HG02943 (cell line): ENCODE measurements around the gene EVL.
A peak's percentile ranks its signal among the peaks of the same experiment; 100 is the strongest.

Experiments used
- ATAC-seq: cut with Tn5 transposase; IDR thresholded peaks from one replicate; pipeline ENCODE4 v1.9.1; 2021; ENCODE audit warnings: mild to moderate bottlenecking, low read depth, moderate library complexity; ENCODE audit not compliant: unreplicated experiment

EVL gene

DNA sequence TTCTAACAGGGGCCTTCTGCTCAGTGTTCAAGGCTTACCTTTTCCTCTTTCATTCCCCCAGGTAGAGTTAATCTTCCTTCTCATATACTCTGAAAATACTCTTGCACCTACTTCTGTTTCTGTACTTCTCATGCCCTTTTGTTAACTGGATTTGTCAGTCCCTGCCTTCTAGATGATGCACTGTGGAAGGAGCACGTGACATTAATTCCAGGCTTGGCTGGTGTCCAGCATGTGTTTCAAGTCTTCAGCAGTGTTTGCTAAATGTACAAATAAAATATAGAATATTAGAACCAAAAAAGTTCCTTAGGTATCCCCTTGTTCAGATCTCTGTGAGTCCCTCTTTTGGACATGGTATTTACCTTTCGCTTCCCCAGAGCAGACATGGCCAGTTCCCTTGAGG, 27.9 kb upstream of the EVL start:
- no peak for ATAC-seq

DNA sequence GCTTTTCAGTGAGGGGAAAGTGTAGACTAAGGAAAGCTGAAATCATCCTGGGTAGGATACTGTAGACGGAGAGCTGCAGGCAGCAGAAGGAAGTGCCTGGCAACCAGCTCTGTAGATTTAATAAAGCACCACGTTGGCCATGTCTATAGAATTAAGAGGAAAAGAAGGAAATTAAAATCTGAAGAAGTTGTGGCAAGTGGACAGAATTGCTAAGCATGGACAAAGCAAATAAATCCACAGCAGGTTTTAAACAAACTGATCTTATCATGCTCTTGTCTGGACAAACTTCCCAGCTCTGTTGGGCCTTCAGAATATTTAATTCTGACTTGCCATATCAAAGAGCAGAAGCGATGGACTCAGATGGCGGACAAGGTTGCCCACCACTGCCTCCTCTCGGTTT, 27.2 kb upstream of the EVL start:
- ATAC-seq: no peak

DNA sequence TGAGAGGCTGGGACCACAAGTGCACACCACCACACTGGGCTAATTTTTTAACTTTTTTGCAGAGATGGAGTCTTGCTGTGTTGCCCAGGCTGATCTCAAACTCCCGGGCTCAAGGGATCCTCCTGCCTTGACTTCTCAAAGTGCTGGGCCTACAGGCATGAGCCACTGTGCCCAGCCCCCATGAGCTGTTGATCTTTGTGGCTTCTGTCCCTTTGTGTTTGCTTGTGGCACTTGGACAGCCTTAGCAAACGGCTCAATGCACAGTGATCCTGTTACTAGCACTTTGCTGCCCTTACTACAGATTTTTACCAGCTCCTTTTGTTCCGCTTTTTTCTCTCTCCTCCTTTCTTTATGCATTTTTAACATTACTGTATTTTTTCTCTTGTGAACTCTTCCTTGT, 25.3 kb upstream of the EVL start:
- ATAC-seq: no peak

DNA sequence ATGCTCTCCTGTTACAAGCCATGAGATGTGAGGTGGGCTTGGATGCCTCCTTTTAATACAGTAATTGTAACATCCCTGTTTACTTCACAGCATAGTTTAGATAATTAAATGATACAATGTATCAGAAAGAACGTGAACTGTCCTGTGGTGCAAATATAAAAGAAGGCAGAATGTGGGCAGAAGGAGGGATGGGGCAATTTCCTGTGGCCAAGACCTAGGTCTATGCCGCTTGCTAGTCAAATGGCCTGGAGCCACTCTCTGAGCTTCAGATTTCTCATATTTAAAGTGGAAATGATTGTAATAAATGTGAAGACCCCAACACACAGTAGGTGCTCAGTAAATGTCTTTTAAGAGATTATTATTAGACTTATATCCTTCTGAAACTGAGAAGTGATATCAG, 24.0 kb upstream of the EVL start:
- ATAC-seq: no peak

DNA sequence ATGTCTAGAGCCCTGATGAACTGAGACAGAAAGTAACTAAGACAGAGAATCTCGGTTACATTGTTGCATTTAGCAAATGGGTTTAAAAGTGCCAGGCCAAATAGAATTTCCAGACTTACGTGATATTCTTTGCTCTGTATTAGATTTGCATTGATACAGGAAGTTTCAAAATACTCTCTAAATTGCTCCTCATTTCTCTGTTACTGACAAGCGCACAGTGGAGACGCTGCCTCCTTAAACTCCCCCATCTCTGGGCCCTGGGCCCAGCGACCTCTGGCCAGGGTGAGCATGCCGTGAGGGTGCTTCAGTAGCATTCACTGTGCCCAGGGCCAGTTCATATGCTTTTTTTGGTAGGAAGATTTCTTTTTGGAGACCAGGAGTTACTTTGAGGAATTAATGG, 22.9 kb upstream of the EVL start:
- ATAC-seq: no peak

DNA sequence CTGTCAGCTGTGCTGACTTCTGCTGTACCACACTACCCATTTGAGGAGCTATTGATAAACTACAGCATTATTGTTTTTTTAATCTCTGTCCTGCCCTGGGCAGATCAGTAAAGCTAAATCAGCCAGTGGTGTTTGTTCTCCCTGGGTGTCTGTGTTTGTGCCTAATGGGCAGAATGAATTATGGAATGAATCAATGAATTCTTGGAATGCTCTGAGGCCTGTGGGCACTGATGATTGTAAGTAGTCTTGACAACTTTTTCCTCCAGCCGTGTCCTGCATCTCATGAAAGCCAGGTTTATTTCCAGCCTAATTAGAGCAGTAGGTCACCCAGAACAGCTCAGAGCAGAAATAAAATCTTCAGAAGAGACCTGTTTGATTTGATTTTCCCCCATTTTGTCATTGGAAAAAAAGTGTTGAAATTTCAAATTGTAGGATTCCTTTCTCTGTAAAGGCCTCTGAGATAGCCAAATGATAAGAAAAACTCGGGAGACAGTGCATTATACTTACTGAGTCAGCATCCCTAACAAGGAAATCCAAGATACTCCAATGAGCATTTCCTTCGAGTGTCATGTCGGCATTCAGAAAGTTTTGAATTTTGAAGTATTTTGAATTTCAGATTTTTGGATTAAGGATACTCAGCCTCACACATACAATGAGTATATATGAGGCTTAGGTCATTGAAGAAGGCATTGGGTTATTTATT, 19.4 kb upstream of the EVL start:
- no peak for ATAC-seq

DNA sequence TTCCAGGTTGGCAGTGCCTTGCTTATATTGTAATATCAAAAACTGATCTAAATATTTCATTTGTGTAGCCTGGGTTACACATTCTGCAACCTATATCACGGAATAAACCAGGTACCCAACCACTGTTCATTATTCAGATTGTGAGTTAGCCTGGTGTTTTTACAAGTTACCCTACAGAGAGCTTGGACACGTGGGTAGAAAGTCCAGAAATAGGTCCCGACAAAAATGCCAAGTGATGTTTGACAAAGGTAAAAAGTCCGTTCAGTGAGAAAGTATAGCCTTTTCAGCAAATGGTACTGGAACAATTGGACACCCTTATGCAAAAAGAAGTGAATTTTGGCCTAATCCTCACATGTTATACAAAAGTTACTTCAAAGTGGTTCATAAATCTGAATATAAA, 17.6 kb upstream of the EVL start:
- ATAC-seq: no peak

DNA sequence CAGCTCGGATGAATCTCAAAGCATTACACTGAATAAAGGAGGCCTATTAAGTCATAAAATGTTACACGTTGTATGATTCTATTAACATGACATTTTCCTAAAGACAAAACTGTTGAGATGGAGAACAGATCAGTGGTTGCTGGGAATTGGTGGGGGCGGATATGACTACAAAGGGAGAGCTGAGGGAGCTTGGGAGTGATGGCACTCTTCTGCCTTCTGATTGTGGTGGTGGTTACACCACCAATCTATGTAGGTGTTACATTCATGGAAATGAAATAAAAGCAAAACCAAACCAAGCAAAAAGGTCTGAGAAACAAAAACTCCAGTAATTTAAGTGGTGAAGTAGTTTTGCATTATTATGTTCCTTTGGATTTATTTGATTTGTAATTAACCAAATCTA, 16.4 kb upstream of the EVL start:
- no peak for ATAC-seq

DNA sequence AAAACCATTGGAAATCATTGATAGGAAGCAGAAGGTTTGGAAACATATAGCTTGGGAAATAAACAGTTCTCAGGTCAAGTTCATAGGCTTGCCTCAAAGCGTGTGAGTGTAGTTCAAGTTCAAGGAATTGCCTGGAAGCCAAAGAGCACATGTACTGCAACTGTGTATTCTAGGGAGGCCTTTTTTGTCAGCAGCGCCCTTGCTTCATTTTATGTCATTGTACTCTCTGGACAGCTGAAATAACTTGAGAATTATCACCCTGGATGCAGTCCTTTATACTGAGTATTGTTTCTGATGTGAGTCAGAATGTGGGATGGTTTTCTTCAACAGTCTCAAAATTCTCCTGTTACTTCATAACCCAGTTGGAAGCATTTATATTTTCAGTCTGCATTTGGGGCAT, 16.0 kb upstream of the EVL start:
- no peak for ATAC-seq

DNA sequence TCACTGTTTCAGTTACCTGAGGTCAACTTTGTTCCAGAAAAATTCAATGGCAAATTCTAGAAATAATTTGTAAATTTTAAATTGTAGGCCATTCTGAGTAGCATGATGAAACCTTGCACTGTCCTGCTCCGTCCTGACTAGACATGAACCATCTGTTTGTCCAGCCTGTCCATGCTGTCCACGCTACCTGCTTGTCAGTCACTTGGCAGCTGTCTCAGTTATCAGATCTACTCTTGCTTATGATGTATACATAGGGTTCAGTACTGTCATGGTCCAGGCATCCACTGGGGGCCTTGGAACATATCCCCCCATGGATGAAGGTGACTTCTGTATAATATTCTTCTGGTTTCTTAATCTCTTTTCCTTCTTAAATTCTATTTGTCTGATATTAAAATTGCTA, 14.1 kb upstream of the EVL start:
- no peak for ATAC-seq

DNA sequence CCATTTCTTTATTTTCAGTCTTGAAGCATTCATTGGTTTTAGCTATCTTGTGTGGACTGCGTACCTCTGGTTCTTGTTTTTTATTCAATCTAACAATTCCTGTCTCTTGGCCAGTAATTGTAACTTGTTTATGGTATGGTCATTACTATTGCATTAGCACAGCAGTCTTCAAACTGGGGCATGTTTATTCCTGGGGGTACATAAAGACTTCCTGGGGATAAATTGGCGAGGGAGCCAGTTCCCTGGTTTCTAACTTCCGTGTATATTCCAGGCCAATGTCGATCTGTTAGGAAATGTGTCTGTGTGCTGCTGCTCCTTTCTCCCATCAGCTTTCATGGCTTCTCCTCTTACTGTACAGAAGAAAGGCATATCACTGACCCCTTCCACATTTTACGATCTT, 13.7 kb upstream of the EVL start:
- no peak for ATAC-seq

DNA sequence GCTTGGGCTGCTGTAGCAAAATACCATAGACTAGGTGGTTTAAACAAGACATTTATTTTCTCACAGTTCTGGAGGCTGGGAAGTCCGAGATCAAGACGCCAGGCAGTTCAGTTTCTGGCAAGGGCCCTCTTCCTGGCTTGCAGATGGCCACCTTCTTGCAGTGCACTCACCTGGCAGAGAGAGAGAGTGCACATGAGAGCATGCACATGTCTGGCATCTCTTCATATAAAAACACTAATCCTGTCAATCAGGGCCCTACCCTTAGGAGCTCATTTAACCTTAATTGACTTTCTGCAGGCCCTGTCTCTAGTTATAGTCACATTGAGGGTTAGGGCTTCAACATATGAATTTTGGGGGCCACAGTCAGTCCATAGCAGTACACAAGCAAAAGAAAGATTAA, 12.4 kb upstream of the EVL start:
- no peak for ATAC-seq

DNA sequence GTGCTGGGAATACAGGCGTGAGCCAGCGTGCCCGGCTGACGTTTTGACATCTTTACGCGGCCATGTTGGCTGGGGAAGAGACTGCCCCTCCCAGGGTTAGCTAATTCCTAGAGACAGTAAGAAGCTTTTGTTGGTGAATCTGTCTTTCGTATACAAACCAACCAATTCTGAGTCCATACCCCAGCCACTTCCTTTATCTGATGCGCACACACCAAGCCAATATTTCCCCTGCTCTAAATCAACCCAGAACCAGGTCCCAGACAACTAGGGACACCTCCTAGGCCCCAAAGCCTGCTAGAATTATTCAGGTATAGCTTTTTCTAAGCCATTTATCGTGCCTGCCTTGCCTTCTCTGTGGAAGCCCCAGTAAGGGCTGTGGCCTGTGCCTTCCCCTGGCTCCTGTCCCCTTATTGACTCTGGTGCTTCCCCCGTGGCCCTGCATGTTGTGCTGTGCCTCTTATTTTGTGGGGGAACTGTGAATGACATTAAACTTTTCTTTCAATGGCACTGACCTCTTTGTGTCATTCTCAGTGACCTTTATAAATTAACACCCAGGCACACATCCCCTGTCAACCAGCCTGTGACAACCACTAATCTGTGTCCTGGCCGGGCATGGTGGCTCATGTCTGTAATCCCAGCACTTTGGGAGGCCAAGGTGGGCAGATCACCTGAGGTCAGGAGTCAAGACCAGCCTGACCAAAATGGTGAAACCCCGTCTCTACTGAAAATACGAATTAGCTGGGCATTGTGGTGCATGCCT, 10.7 kb upstream of the EVL start:
- ATAC-seq: no peak

DNA sequence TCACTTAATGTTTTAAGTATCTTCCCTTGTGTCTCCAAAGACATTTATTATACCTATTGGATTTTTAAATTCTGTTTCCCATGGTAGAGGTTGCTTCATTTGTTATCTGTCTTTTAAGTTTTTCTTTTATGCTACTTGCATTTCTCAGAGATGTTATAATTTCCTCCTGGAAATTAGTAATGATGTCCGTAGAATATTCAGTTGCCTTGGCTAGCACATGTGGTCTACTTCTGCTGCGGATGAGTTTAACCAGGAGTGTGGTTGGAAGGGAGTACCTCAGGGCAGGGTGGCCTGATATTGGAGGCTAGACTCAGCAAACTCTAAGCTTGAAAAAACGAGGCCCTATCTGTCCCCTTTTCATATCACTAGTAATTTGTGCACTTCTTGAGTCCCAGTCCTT, 8.8 kb upstream of the EVL start:
- ATAC-seq: no peak

DNA sequence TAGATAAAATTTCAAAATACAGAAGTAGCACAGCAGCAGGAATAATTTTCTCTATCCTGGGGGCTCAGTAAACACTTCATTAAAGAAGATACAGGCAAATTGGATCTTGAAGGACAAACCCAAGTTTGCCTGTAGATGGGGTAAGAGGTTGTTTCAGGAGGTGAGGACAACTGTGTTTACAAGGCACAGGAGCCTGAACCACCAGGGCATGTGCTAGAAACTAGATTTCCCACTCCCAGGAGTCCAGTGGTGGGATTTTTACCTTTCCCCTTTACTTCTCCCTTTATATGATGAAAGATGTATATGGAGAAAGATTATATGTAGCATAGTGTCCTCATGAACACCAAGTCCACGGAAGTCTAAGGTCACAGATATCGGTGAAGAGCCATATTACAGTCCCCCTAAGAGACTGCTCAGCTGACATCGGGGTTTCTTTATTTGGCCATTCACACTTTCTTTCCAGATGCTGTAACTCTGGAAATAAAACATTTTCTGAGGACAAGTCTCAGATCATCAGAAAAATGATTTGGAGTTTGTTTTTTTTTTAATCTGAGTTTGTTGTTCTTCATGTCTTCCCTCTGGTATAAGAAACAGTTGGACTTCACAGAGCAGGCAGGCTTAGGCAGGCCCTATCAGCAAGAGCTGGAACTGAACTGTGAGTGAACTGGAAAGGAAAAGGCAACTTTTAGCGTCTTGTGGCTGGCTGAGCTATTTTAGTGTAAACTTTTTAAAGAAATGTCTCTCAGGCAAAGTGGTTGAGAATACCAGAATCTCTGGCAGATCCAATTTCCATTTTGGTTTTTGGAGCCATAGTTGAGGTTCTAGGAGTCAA, 8.0 kb upstream of the EVL start:
- no peak for ATAC-seq

DNA sequence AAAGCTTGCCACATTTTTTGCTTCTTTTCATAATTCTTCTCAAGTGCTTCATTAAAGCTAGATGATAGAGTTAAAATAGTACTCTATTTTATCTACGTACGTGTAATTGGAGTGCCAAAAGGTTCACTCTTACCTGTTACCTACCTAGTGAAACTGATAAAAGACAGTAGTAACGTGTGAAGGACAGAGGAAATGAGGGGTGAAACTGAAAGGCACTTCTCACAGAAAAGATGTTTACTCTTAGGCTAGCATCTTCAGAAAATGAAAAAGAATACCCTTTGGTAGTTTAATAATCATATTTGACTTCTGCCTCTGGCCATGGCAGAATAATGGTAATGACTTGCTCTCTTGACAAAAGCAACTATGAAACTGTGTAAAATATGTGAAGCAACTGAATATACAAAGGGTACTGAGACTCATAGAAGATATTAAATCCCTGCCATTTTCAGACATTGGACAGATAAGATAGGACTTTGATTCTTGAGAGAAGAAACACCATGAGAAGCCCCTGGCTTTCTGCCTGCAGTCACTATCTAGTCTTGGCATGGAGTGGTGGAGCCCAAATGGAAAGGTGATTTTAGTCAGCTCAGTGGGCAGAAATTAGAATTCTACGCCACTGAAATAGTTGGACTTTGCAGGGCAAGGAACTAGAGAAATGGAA, 6.3 kb upstream of the EVL start:
- peak; percentile 79 for ATAC-seq

DNA sequence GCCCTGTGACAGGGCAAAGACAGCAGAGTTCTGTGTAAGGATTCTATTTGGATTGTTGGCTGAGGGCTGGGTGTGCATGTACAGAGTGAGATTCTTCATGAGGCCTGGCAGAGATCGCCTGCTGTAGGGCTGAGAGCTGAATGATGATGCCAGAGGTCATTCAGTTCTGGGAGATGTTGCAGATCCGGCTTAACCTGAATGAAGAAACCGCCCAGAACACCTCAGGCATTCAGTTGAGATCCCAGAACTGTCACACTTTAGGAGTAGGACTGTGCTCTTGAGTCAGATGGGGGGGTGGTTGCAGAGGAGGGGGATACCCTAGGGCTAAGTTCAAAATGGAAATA, 5.8 kb upstream of the EVL start:
- no peak for ATAC-seq

DNA sequence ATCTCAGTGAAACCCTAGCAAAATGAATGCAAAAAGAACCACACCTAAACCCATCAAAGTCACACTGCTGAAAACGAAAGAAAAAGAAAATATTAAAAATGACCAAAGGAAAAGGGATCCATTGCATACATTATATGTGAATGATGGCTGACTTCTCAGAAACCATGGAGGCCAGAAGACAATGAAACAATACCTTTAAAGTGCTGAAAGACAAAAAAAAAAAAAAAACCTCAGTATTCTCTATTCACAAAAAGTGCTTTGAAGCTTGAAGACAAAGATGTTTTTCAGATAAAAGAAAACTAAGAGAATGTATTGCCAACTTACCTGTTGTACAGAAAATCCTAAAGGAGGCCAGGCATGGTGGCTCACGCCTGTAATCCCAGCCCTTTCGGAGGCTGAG, 4.5 kb upstream of the EVL start:
- ATAC-seq: no peak

DNA sequence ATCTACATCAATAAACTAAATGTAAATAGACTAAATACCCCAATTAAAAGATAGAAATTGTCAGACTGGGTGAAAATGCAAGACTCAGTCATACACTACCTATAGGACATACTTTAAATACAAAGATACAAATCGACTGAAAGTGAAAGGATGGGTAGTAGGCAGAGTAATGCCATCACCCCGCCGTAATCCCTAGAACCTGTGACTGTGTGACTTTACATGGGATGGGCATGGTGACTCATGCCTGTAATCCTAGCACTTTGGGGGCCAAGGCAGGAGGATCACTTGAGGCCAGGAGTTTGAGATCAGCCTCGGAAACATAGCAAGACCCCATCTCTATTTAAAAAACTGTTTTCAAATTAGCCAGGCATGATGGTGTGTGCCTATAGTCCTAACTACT, 2.6 kb upstream of the EVL start:
- ATAC-seq: no peak

DNA sequence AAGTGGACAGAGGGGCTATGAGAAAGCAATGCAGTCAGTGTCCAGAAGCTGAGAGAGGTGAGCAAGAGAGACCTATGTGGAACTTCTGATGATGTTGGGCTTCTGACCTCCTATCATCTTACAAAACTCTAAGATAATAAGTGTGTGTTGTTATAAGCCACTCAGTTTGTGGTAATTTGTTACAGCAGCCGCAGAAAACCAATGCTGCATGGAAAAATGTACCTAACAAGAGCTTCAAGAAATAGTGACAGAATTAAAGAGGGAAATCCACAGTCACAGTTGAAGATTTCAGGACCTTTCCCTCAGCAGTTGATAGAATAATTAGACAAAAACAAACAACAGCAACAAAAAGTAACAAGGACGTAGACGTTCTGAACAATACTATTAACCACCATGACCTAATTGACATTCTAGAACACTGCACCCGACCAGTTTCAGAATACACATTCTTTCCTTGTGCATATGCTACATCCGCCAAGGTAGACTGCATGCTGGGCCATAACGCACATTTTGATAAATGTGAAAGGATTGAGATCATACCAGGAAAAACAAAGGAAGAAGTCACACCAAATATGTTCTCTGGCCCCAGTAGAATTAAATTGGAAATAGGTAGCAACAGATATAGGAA, 1.8 kb upstream of the EVL start:
- no peak for ATAC-seq
